H9 (cell line): Measurements from ENCODE around the gene SERINC3. TPM values are rescaled to one million over a fixed set of nuclear protein-coding genes. Genes with fewer than 3 reads are reported as not detected.

Experiments used
- DNase-seq: peaks from one replicate; pipeline ENCODE4 v3.0.0-alpha.2; 2017
- H2AFZ ChIP-seq: one replicate; pipeline ENCODE4 v1.6.1; 2013; ENCODE audit warnings: mild to moderate bottlenecking, low read length, control low read depth, moderate library complexity
- H2AK5ac ChIP-seq: 2 replicates; pipeline ENCODE4 v1.6.1; 2013; ENCODE audit warnings: low read length, control low read depth, mixed read lengths; ENCODE audit not compliant: insufficient read length
- H2BK120ac ChIP-seq: one replicate; pipeline ENCODE4 v1.6.1; 2013; ENCODE audit warnings: low read depth, mild to moderate bottlenecking, low read length, control low read depth, inconsistent platforms; ENCODE audit not compliant: poor library complexity, severe bottlenecking
- H2BK12ac ChIP-seq: 2 replicates; pipeline ENCODE4 v1.6.1; 2013; ENCODE audit warnings: low read length, control low read depth, mixed read lengths, low read depth; ENCODE audit not compliant: insufficient read length
- H2BK15ac ChIP-seq: 2 replicates; pipeline ENCODE4 v1.6.1; 2013; ENCODE audit warnings: low read depth, low read length, control low read depth
- H2BK20ac ChIP-seq: one replicate; pipeline ENCODE4 v1.6.1; 2013; ENCODE audit warnings: low read depth, mild to moderate bottlenecking, low read length, control low read depth, inconsistent platforms; ENCODE audit not compliant: poor library complexity, severe bottlenecking
- H2BK5ac ChIP-seq: 2 replicates; pipeline ENCODE4 v1.6.1; 2013; ENCODE audit warnings: low read length, control low read depth, mixed read lengths; ENCODE audit not compliant: insufficient read length
- H3K14ac ChIP-seq: 2 replicates; pipeline ENCODE4 v1.6.1; 2013; ENCODE audit warnings: low read length, control low read depth; ENCODE audit not compliant: insufficient read depth
- H3K18ac ChIP-seq: 2 replicates; pipeline ENCODE4 v1.6.1; 2013; ENCODE audit warnings: low read depth, mild to moderate bottlenecking, mixed read lengths, low read length, control low read depth; ENCODE audit not compliant: insufficient read length
- H3K23ac ChIP-seq: 2 replicates; pipeline ENCODE4 v1.6.1; 2013; ENCODE audit warnings: low read length, control low read depth, mixed read lengths, low read depth; ENCODE audit not compliant: insufficient read length
- H3K23me2 ChIP-seq: 2 replicates; pipeline ENCODE4 v1.6.1; 2013; ENCODE audit warnings: low read depth, mild to moderate bottlenecking, mixed read lengths, low read length, control low read depth; ENCODE audit not compliant: insufficient read length, poor library complexity, severe bottlenecking
- H3K27ac ChIP-seq: 2 replicates; pipeline ENCODE4 v1.5.1; 2013; ENCODE audit warnings: low read length, control low read depth, mixed read lengths, low read depth; ENCODE audit not compliant: insufficient read length
- H3K27me3 ChIP-seq: 2 replicates; pipeline ENCODE4 v1.6.1; 2013; ENCODE audit warnings: low read length, control low read depth, inconsistent platforms; ENCODE audit not compliant: insufficient read depth
- H3K4ac ChIP-seq: 2 replicates; pipeline ENCODE4 v1.6.1; 2013; ENCODE audit warnings: low read depth, mild to moderate bottlenecking, control low read depth, inconsistent platforms, low read length, moderate library complexity
- H3K4me1 ChIP-seq: 2 replicates; pipeline ENCODE4 v1.6.1; 2013; ENCODE audit warnings: low read length, control low read depth, inconsistent platforms; ENCODE audit not compliant: insufficient read depth
- H3K4me2 ChIP-seq: 2 replicates; pipeline ENCODE4 v1.6.1; 2013; ENCODE audit warnings: low read length, control low read depth, mixed read lengths; ENCODE audit not compliant: insufficient read length, insufficient read depth
- H3K56ac ChIP-seq: 2 replicates; pipeline ENCODE4 v1.6.1; 2013; ENCODE audit warnings: low read depth, mild to moderate bottlenecking, mixed read lengths, low read length, control low read depth; ENCODE audit not compliant: insufficient read length
- H3K79me1 ChIP-seq: 2 replicates; pipeline ENCODE4 v1.6.1; 2013; ENCODE audit warnings: low read depth, mild to moderate bottlenecking, moderate library complexity, low read length, control low read depth, inconsistent platforms; ENCODE audit not compliant: insufficient read depth, poor library complexity, severe bottlenecking
- H3K79me2 ChIP-seq: 2 replicates; pipeline ENCODE4 v1.6.1; 2013; ENCODE audit warnings: low read length, control low read depth, inconsistent platforms; ENCODE audit not compliant: insufficient read depth
- H3K9ac ChIP-seq: 2 replicates; pipeline ENCODE4 v1.6.1; 2013; ENCODE audit warnings: low read length, control low read depth, mixed read lengths; ENCODE audit not compliant: insufficient read length; ENCODE audit errors: extremely low read depth
- H3K9me3 ChIP-seq: one replicate; pipeline ENCODE4 v1.6.1; 2013; ENCODE audit warnings: low read depth, low read length, inconsistent platforms; ENCODE audit not compliant: control insufficient read depth
- H3T11ph ChIP-seq: one replicate; pipeline ENCODE4 v1.6.1; 2013; ENCODE audit warnings: mild to moderate bottlenecking, low read length, control low read depth, inconsistent platforms
- H4K20me1 ChIP-seq: one replicate; pipeline ENCODE4 v1.6.1; 2013; ENCODE audit not compliant: control insufficient read depth, insufficient read length, insufficient read depth
- H4K5ac ChIP-seq: 2 replicates; pipeline ENCODE4 v1.6.1; 2013; ENCODE audit warnings: low read depth, mild to moderate bottlenecking, mixed read lengths, low read length, control low read depth; ENCODE audit not compliant: insufficient read length
- H4K8ac ChIP-seq: replicated peaks from 2 replicates; pipeline ENCODE4 v1.6.1; 2013; ENCODE audit warnings: low read length, control low read depth, mixed read lengths, low read depth; ENCODE audit not compliant: insufficient read length
- H4K91ac ChIP-seq: 2 replicates; pipeline ENCODE4 v1.6.1; 2013; ENCODE audit warnings: low read depth, mild to moderate bottlenecking, moderate library complexity, mixed read lengths, low read length, control low read depth; ENCODE audit not compliant: insufficient read length
- H3K27ac Mint-ChIP-seq, 3 experiments: 2 replicates in 2 of 3; 3 replicates in 1 of 3; pipeline ENCODE4 v1.8.0; 2020 to 2021; ENCODE audit warnings: mixed read lengths in 3 of 3, mild to moderate bottlenecking in 1 of 3, moderate library complexity in 1 of 3
- H3K27me3 Mint-ChIP-seq: 2 replicates; pipeline ENCODE4 v1.8.0; 2021; ENCODE audit warnings: low read depth, mild to moderate bottlenecking, moderate library complexity, mixed read lengths
- H3K36me3 Mint-ChIP-seq, 3 experiments: 2 replicates in 2 of 3; 3 replicates in 1 of 3; pipeline ENCODE4 v1.8.0; 2020 to 2021; ENCODE audit warnings: low read depth in 3 of 3, mixed read lengths in 3 of 3; ENCODE audit not compliant: insufficient read depth in 1 of 3
- H3K4me1 Mint-ChIP-seq, 2 experiments: 2 replicates each; pipeline ENCODE4 v1.8.0; 2020; ENCODE audit warnings: mixed read lengths in 2 of 2
- H3K4me3 Mint-ChIP-seq, 2 experiments: 2 replicates in 1 of 2; 3 replicates in 1 of 2; pipeline ENCODE4 v1.8.0; 2020 to 2021; ENCODE audit warnings: mild to moderate bottlenecking in 2 of 2, mixed read lengths in 2 of 2, moderate library complexity in 1 of 2
- H3K9me3 Mint-ChIP-seq, 2 experiments: 2 replicates in 1 of 2; 3 replicates in 1 of 2; pipeline ENCODE4 v1.8.0; 2020; ENCODE audit warnings: mild to moderate bottlenecking in 2 of 2, mixed read lengths in 2 of 2, moderate library complexity in 1 of 2
- CTCF ChIP-seq: fragments of 200-600 bp; sonication (generic); conservative IDR thresholded peaks from 3 replicates; pipeline ENCODE4 v1.8.0; 2021; ENCODE audit warnings: antibody characterized with exemption, mild to moderate bottlenecking
- WGBS: extraction: QIAGEN DNeasy Blood & Tissue Kit; methylation state at CpG from one replicate; pipeline ENCODE4 v1.1.7; 2013; ENCODE audit warnings: missing lambda C conversion rate, low lambda C conversion rate, mixed read lengths; ENCODE audit not compliant: insufficient read length; ENCODE audit errors: extremely low coverage; 5-methylcytosine and 5-hydroxymethylcytosine counted together
- total RNA-seq: library from RNA; stranded (reverse); gene quantifications from 2 replicates; pipeline ENCODE4 v1.2.1, GENCODE V29; 2021

Gene SERINC3
- total RNA-seq, 1 experiment from 2014 or later: 41.5 TPM

DNA sequence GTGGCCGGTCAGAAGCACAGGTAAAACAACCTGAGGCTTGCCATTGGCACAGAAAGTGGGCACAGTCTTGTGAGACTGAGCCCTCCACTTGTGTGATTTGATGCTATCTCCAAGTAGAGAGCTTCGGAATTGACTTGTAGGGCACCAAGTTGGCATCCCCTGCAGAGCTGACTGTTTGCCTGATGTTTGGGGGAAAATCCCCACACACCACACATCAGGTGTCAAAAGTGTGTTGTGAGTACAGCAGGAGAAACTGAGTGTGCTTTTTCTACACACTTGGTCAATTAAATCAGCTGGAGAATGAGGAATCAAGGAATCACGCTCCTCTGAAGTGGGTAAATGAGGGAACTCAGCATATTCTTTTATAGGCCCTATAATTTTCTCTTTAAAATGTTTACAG, 989 bp downstream of the SERINC3 start:
- H3K23me2 ChIP-seq: peaks cover 3% of the 10 kb centered on the region
- H3K56ac ChIP-seq: no peak overlapping the region
- H3T11ph ChIP-seq: no peak overlapping the region
- no peak overlapping the region for H2BK12ac ChIP-seq
- TF ChIP-seq CTCF: no peak
- H3K27me3 ChIP-seq: no peaks in the 10 kb centered on the region
- H3K4me2 ChIP-seq: peak overlapping the region; percentile 87
- no peak overlapping the region for H4K5ac ChIP-seq
- no peak overlapping the region for H3K23ac ChIP-seq
- no peaks in the 10 kb centered on the region for H4K20me1 ChIP-seq
- Mint-ChIP-seq H3K4me3 (peak overlapping the region; percentile 85 to 89), H3K27me3 (no peaks in the 10 kb centered on the region), H3K4me1 (peaks cover 22 to 35% of the 10 kb centered on the region in 2 experiments), H3K9me3 (no peaks in the 10 kb centered on the region), H3K27ac (peak overlapping the region in 1 of 3 experiments; percentile 77; a peak in 1 of 7 replicates), H3K36me3 (no peaks in the 10 kb centered on the region; a peak in 1 of 7 replicates)
- peaks cover 8% of the 10 kb centered on the region; the same call in 1 of the 2 replicates for H3K4me1 ChIP-seq
- no peak overlapping the region for H3K4ac ChIP-seq
- peak overlapping the region; percentile 47 for H3K9ac ChIP-seq
- H2BK20ac ChIP-seq: no peak overlapping the region
- DNase-seq: no peak
- H2BK120ac ChIP-seq: no peak overlapping the region
- H4K8ac ChIP-seq: no peak overlapping the region
- H2BK15ac ChIP-seq: no peak overlapping the region
- no CpG with 5 or more reads among the region's 3 CpGs for WGBS
- H2BK5ac ChIP-seq: no peak overlapping the region
- H2AK5ac ChIP-seq: no peak overlapping the region
- no peak overlapping the region for H3K14ac ChIP-seq
- no peak overlapping the region for H2AFZ ChIP-seq
- no peak overlapping the region for H3K18ac ChIP-seq
- H3K27ac ChIP-seq: no peak overlapping the region
- no peaks in the 10 kb centered on the region for H3K9me3 ChIP-seq
- peaks cover 14% of the 10 kb centered on the region; the same call in 1 of the 2 replicates for H3K79me2 ChIP-seq
- peaks cover 18% of the 10 kb centered on the region for H3K79me1 ChIP-seq
- H4K91ac ChIP-seq: no peak overlapping the region
